ENCODE results near the gene SPRY1.
A peak's percentile ranks its signal among the peaks of the same experiment; 100 is the strongest.

The SPRY1 gene

DNA sequence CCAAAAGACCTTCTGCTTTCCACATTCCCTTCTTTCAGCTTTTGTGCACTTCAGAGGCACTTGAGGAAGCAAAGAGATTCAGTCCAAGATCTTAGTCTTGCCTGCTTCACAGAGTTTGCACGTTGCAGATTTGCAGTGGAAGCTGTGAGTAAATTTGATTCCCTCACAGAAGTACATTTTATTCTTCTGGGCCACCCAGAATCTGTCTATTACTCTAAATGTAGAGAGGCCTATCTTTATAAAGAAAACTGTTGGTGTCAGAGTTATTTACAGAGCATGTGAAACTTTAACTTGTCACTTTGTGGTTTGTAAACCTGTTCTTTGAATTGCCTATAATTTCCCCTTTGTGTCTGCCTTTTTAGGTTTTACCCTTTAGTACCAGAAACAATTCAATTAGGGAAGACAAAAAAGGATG is 15.5 kb downstream of the SPRY1 start:
- no peak for DNase-seq

DNA sequence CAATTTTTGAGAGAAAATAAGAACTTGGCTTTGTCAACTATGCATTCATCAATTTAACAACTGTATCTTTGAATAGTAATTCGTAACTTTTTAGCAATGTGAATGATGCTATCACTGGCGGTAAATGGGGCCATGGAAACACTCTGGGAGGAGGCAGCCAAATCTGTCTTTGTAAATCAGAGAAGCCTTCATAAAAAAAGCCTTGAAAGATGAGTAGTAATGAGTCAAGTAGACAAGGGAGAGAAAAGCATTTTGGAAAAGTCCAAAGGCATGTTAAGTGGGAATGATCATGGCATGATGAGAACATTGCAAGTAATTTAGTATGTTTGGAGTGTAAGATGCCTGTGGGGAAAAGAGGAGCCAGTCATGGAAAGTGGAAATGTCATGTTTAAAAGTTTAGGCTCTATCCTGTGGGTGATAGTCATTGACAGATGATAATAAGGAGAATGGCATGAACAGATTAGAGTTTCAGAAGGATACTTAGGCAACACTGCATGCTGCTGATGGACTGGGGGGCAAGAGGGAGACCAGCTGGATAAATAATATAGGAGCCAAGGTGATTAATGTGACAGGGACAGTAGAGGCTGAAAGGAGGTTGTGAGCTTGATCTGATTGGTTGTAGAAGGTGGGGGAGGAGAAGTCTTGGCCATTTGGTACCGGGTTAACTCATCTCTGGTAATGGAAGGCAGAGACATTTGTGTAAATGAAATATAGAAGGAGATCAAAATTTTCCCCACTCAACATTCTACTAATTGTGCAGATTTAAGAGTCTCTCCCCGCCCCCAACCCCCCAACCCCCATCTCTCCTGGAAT is 16.3 kb downstream of the SPRY1 start:
- DNase-seq, result no peak

DNA sequence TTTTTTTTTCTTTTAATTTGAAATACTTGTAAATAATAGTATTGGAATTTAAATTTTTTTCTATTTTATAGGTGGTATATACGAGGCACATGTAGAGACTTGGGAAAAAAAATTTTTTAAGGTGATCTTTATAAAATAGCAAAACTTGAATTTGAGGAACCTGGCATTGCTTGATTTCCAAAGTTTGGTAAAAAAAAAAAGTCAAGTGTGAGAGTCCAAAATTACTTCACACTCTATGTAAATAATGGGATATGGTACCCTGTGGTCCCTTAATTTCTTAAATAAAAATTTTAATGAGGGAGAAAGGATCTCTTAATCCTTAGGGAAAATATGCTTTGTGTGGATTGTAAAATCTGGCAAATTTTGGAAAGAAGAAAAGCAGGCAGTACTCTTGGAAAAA is 19.0 kb downstream of the SPRY1 start:
- DNase-seq, result no peak

DNA sequence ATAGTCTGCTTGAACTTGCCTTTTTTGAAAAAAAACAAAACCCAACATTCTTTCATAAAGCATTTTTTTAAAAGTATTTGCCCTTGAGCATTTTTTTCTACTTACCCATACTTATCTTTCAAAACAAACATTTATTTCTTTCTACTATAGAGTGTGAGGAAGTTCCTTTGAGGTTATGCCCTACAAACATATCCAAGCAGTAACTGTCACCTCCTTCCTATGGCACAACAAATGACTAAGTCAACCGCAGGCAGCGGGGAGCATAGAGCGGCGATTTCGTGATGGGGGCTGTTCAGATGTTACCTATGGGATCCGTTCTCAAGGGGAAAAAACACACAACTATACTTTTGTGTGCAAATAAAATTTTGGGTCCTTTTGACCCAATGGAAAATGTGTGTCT is 19.4 kb downstream of the SPRY1 start:
- DNase-seq, result peak; percentile 23 to 69

DNA sequence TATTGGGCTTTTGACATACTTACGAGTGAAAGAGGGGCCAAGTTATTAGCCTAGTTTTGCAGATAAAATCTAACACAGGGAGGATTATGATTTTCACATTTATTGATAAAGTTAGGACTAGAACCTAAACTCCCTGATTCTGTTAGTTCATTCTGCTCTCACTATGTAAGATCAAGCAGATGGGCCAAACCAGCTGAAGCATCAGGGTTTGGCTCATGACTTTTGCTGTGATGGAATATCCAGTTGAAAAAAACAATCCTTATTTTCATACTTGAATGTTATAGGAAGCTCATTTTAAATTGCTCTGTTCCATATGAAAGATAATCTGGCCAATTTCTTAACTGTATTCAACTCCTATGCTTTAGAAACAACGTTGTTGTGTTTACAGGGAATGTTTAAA is 21.2 kb downstream of the SPRY1 start:
- no peak for DNase-seq

DNA sequence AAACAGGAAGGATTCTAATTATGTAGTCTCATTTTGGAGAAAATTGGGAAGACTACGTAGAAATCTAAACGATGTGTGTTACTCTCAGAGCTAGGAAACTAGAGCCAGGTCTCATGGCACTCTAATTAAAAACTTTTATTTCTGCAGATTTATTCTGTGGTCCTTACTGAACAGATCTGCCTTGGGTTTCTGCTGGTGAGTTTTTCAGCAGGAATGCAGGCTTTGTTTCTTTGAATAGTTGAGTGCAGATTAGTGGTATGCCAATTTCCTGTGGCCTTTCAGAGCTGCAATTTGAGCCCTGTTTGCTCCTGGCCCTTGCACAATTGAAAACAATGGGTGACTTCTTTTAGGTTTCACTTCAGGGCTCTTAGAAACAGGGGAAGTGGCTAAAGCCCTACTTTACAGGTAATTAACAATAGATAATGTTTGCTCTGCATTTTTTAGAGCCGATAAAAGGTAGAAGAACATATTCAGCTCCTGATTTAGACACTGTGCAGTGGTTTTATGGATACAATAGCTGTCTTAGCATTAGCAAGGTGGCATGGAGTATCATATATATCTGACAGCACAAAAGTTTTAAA is 21.8 kb downstream of the SPRY1 start:
- no peak for DNase-seq

DNA sequence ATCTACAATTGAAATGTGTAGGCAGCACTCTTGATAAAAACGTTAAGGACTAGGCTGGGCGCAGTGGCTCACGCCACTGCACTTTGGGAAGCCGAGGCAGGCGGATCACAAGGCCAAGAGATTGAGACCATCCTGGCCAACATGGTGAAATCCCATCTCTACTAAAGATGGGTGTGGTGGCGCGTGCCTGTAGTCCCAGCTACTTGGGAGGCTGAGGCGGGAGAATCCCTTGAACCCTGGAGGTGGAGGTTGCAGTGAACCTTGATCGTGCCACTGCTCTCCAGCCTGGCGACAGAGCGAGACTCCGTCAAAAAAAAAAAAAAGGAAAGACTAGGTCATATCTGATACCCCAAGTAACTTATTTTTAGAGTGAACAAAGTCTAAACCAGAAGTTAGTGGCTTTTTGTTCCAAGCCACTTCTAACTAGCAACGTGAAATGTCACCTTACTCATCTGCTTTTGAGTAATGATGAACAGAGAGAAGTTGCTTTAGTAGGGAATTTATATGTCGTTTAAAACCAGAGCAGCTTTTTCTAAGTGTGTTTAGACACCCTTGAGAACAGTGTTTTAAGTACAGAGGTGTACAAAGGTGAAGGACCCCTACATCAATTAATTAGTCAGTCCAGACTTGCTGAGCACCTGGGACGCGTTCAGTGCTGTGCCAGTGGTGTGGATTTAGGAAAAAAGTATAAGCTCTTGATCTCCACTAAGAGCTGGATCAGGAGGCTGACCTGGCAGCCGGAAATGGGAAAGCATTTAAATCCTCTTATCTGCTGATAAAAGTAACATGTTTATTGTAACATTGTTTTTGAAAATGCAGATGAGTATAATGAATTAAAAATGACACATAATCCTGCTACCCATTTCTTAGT is 23.5 kb downstream of the SPRY1 start:
- no peak for DNase-seq

DNA sequence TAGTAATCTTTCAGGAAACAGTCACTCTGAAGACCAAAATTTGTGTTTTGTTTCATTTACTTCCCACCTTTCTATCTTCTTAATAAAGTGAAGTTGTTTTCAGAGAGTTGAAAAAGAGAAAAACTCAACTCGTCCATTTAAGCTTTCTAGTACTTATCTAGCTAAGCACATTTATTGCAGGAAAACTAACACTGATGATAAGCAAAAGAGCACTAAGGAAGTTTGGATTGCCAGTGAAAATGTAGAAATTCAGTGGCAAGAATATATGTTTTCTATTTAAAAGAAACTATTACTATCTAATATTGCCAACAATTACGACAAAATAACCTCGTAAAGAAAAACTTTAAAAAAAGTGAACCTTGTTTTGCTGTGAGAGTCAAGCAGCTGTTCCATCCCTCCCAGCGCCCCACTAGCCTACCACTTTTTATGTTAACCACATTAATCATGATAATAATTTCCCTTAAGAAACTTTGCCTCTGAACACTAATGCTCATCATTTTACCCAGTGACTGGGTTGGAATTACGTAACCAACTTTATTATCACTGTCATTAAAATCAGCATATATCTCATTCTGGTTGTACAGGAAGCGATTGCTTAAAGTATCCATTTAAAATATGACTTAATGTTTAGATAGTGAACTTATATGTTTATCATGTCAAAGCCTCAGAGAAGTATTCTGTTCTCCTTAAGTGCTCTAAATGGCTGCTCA is 24.8 kb downstream of the SPRY1 start:
- DNase-seq, result peak in 1 of 2 experiments; percentile 28

DNA sequence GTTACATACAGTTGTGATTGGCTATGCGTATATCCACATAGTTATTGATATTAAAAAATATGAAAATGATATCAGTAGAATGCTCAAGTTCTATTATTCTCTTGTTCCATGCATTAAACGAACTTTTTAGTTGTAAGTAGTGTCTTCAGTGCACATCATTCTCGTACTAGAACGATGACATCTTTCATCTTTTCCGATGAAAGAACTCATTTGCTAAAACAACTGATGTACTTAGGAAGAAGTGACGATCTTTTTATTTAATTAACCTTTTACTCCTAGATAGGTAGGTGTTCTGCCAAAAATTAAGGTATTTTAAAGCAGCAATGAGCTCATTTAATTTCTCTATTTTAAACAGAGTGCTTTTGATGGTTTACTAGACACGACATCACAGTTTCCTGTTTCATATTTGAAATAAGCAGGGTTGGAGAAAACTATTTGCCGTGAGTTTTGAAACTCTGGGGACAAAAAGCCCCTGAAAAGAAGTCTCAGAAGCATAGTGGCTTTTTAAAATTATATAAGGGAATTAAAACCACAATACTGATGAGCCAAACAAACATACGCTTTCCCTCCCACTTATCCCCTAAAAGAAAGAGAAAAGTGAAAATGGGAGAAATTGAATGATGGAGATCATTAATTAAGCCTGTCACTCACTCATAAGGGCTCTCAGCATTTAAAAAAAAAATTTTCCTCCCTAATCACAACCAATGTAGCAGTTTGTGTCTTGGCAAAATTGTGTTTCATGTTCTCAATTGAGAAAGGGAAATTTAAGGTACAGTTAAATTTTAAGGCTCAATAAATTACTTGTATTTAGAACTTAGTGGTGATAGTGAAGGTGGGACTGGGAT is 25.6 kb downstream of the SPRY1 start:
- no peak for DNase-seq

DNA sequence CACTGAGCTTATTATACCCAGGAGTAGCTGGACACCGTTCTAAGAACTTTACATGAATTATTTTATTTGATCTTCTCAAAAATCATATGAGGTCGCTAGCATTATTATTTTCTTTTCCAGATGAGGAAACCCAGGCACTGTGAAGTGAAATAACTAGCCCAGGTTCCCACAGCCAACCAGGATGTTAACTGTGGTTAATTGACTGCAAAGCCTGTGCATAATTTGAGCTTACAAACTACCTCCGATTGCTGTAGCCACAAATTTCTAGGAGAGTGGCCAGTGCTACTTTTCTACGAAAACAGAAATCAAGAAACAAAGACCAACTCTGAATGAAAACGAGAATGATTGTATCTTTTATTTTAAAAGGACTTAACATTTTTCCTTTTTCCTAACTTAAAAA is 27.2 kb downstream of the SPRY1 start:
- no peak for DNase-seq

DNA sequence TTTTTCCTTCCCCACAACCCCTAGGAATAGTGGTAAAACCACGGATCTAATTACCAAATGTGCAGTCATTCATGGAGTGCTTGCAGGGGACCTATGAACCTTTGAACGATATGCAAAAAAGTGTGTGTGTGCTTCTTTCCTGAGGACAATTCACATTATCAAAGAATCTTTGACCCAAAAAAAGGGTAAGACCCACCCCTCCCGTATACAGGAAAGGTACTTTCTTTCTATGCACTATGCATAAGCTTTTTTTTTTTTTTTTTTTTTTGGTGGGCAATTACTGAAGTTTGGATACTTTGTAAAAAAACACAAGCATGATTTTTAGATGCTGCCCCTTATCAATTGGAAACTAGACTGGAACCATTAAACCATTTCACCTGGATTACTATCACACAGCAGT is 31.4 kb downstream of the SPRY1 start:
- no peak for DNase-seq

DNA sequence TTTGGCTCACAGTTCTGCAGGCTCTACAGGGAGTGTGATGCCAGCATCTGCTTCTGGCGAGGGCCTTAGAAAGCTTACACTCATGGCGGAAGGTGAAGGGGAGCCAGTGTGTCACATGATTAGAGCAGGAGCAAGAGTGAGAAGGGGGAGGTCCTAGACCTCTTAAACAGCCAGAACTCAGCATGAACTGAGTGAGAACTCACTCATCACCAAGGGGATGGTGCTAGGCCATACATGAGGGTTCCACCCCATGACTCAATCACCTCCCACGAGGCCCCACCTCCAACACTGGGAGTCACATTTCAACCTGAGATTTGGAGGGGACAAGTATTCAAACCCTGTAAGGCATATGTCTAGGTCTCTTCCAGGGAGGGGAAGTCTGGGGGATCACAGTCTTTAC is 33.4 kb downstream of the SPRY1 start:
- peak in 1 of 2 experiments; percentile 46 for DNase-seq

DNA sequence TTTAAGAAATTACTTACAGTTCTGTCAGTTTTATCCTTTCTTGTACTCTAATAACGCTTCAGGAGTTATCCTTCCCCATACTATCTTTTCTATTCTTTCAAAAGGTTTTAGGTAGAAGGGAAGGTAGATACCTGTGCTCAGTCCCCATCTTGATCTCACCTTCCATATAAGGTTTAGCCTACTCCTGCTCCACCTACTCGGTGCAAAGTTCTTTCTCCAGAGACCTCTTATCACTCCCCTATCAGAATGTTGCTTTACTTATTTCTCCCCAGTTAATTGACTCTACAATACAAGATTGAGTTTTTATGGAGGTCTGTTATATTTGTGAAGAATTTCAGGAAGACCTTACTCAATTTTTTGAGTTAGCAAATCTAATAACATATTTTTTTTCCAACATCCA is 33.9 kb downstream of the SPRY1 start:
- no peak for DNase-seq

DNA sequence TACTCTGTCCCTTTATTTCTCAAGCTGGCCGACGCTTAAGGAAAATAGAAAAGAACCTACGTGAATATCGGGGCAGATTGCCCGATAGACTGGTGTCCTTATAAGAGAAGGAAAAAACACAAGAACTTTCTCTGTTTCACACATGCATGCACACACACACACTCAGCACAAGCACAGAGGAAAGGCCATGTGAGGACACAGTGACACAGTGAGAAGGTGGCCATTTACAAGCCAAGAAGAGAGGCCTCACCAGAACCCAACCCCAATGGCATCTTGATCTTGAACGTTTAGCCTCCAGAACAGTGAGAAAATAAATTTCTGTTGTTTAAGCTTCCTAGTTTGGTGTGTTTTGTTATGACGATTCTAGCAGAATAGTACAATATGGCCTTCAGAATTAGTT is 37.0 kb downstream of the SPRY1 start:
- DNase-seq, result no peak

DNA sequence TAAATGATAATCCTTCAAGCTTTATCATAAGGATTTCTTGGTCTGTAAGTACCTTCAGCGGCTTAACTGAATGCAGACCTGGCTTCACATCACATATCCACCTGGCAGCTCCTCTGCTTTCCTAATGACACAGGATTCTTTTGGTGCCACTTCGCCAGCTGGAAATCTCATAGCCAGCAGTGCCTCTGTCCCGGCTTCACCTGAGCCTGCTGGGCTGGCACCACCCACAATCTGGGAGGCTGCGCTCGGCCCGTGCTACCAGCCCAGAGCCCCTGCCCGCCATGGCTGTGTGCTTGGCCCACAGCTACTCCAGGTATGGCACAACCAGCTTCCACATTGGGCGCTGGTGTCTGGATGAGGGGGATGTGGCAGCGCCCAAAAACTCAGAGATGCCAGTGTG is 37.4 kb downstream of the SPRY1 start:
- DNase-seq, result no peak

DNA sequence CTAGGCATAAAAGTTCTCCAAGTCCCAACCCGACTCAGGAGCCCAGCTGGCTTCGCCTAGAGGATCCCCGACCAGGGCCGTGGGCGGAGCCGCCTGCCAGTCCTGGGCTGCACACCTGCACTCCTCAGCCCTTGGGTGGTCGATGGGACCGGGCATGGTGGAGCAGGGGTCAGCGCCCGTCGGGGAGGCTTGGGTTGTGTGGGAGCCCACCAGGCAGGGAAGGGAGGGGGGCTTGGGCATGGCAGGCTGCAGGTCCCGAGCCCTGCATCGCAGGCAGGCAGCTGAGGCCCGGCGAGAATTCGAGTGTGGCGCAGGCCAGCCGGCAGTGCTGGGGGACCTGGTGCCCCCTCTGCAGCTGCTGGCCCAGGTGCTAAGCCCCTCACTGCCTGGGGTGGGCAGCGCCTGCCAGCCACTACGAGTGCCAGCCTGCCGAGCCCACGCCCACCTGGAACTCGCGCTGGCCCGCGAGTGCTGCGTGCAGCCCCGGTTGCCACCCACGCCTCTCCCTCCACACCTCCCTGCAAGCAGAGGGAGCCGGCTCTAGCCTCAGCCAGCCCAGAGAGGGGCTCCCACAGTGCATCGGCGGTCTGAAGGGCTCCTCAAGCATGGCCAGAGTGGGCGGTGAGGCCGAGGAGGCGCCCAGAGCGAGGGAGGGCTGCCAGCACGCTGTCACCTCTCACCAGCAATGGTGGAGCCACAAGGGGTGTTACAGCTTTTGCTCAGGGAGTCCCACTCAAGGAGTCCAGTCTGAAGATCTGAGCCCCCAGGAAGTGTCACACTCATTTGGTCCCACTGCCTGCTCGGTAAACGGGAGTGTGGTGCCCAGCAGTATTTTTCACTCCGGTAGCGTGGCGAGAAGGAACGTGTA is 38.9 kb downstream of the SPRY1 start:
- DNase-seq, result no peak

DNA sequence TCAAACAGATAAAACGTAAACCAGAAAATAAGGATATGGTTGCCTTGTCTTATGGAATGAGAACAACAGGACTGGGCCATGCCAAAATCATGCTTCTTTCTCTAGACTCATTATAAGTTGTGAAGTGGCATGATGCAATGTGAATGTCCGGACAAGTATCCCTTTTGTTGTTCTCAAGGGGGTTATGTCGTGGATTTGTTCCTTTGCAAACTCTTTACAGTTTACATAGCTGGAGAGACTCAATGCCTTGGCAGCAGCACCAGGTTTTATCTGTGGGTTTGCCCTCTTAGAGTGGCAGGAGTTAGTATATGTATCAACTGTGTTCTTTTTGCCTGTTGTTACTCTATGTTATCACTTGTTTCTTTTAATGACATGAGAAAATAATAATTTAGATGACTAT is 41.4 kb downstream of the SPRY1 start:
- DNase-seq, result no peak

DNA sequence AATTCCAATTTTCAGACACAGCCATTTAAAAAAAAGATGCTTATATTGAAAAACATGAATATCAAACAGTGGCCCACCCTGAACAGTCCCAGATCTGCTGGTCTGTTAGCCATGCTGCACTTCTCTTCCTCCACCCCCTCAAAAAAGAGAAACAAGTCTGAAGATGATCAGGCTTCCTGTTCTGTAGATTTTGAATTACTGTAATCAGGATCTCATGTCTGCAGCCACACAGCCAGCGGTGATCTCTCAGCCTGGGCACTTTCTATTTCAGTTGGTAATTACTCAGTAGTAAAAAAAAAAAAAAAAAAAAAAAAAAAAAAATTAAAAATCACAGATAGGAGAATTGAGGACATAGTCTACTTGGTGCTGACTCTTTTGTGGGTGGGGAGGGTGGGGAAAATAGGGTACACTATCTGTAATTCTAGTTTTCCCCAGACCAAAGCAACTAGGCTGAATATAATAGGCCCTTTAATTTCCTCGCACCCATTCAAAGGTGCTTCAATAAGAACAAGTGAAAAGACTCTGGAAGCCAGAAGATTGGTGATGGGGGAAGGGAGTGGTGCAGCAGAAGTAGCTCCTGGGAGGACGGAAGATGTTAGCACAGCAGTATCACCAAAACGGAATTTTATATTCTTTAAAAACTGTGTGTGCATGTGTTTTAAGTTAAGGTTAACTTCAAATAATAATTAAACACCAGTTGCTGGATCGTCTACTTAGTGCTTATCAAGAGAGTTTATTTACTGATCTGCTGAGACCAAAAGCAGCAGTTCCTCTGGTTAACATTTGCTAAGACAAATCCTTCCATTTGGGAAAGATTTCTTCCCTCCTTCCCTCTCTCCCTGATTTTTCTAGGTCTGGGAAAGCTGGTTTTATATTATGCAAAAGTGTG is 47.0 kb downstream of the SPRY1 start:
- DNase-seq, result no peak

DNA sequence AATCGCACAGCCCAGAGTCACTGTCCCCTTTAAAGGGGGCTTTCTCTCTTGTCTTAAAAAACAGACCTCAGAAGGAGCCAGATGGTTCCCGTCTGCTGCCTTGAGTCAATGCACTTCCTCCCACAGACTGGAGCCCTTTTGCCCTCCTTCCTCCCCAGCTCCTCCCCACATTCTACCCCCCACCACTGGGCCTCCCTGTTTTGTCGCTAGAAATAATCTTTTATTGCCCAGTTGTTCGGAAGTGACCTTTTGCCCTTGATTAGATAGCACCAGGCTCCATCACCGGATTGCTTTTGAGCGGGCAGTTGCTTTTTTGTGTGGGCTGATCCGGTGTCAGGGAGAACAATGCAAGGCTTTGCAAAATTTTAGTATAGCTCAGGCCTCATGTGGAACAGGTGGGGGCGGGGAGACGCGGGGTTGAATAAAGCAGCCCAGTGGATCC is 47.7 kb downstream of the SPRY1 start:
- peak in 1 of 2 experiments; percentile 16 for DNase-seq

DNA sequence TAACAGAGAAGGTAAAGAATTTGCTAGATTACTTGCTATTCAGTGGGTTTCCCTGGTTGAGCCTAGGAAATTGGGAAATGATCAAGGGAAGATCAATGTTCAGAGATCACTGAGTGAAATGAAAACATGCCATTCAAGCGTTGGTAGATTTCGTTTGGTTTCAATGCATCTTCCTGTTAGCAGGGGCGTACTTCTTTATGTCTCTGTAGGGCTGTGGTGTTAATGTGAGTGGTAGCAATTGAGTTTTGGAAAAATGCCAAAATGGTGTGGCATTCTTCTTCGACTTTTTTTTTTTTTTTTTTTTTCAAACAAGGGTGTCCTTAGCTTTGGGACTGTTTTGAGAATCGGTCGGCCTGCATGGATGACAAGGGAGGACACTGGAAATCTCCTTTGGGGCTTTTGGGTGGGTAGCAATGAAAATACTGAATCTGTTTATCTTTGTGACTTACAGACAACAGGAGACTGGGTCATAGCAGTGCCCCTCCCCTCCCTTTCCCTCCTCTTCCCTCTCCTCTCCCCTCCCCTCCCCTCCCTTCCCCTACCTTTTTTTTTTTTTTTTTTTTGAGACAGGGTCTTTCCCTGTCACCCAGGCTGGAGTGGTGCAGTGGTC is 50.4 kb downstream of the SPRY1 start:
- DNase-seq, result no peak

All from stimulated activated CD4-positive, alpha-beta T cell treated with anti-CD3 and anti-CD28 coated beads, Interleukin-4, amount 100 ng/mL, for 4 hours (primary cell).